Measurements from ENCODE around the gene PTPN7. TPM values are rescaled to one million over a fixed set of nuclear protein-coding genes. Genes with fewer than 3 reads are reported as not detected.

PTPN7 gene
- total and polyA plus RNA-seq, 2 of the 13 experiments (the other 11 are each of a cell fraction or from before 2014, with no cell fraction given): not detected

DNA sequence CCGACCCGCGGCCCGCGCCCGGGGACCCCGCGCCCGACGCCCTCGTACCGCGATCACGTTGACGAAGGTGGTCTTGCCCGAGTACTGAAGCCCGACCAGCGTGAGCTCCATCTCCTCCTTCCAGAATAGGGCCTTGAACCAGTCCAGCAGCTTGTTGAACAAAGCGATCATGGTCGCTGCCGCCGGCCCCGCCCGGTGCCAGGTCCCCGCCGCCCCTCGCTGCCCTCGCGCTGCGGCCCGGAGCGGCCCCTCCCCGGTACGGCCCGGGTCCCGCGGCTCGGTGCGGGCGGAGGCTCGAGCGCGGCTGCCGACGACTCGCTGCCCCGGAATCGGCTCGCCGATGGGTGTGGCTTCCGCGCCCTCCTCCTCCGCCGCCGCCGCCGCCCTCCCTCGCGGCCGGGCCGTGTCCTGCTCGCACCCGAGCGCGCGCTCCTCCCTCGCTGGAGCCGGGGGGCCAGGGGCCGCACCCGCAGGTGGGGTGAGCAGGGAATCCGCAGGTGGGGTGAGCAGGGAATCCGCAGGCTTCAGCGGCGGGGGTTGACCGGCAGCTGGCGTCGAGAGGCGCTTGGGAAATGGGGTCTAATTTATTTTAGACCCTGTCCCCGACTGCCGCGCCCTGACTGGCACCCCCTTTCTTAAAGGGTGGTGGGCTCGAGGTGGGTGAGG lies 15.9 kb downstream of the PTPN7 start, which contains the start of gene ARL8A (continued):
- TF ChIP-seq, protein P1, sequence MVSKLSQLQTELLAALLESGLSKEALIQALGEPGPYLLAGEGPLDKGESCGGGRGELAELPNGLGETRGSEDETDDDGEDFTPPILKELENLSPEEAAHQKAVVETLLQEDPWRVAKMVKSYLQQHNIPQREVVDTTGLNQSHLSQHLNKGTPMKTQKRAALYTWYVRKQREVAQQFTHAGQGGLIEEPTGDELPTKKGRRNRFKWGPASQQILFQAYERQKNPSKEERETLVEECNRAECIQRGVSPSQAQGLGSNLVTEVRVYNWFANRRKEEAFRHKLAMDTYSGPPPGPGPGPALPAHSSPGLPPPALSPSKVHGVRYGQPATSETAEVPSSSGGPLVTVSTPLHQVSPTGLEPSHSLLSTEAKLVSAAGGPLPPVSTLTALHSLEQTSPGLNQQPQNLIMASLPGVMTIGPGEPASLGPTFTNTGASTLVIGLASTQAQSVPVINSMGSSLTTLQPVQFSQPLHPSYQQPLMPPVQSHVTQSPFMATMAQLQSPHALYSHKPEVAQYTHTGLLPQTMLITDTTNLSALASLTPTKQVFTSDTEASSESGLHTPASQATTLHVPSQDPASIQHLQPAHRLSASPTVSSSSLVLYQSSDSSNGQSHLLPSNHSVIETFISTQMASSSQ (IDR thresholded peaks at IDR 0.05; ENCODE audit: low read depth): no peak
- TF ChIP-seq, protein P1 (CRISPR knock-in tag; IDR thresholded peaks at IDR 0.05; ENCODE audit: borderline replicate concordance): no peak
- TF ChIP-seq ZKSCAN1 (IDR thresholded peaks at IDR 0.05; ENCODE audit: low read length): no peak
- TF ChIP-seq ZMYM4 (CRISPR knock-in tag; IDR thresholded peaks at IDR 0.05): no peak
- TF ChIP-seq RERE (CRISPR knock-in tag; IDR thresholded peaks at IDR 0.05; ENCODE audit: low read depth): no peak
- no peak for TF ChIP-seq ZNF18 (CRISPR knock-in tag; IDR thresholded peaks at IDR 0.05; ENCODE audit: insufficient replicate concordance)
- TF ChIP-seq HNRNPLL (IDR thresholded peaks at IDR 0.05; ENCODE audit: low read depth, low read length, poor library complexity, severe bottlenecking): peak; percentile 45
- TF ChIP-seq, protein P2, sequence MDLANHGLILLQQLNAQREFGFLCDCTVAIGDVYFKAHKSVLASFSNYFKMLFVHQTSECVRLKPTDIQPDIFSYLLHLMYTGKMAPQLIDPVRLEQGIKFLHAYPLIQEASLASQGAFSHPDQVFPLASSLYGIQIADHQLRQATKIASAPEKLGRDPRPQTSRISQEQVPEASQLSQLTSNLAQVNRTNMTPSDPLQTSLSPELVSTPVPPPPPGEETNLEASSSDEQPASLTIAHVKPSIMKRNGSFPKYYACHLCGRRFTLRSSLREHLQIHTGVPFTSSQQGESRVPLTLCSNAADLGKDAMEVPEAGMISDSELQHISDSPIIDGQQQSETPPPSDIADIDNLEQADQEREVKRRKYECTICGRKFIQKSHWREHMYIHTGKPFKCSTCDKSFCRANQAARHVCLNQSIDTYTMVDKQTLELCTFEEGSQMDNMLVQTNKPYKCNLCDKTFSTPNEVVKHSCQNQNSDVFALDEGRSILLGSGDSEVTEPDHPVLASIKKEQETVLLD (CRISPR knock-in tag; IDR thresholded peaks at IDR 0.05; ENCODE audit: low read depth): 0 out of 2 replicates have a peak, but pooled peaks have one; percentile 51
- TF ChIP-seq TBX3 (IDR thresholded peaks at IDR 0.05; ENCODE audit: borderline replicate concordance): no peak
- TF ChIP-seq MIXL1 (CRISPR knock-in tag; IDR thresholded peaks at IDR 0.05): no peak
- no peak for TF ChIP-seq KDM2A (CRISPR knock-in tag; IDR thresholded peaks at IDR 0.05; ENCODE audit: borderline replicate concordance, low read depth)
- 0 out of 2 replicates have a peak, but pooled peaks have one; percentile 20 for TF ChIP-seq ELF3 (CRISPR knock-in tag; IDR thresholded peaks at IDR 0.05)
- TF ChIP-seq, protein P3, sequence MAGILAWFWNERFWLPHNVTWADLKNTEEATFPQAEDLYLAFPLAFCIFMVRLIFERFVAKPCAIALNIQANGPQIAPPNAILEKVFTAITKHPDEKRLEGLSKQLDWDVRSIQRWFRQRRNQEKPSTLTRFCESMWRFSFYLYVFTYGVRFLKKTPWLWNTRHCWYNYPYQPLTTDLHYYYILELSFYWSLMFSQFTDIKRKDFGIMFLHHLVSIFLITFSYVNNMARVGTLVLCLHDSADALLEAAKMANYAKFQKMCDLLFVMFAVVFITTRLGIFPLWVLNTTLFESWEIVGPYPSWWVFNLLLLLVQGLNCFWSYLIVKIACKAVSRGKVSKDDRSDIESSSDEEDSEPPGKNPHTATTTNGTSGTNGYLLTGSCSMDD (CRISPR knock-in tag; IDR thresholded peaks at IDR 0.05): no peak
- TF ChIP-seq ZNF790 (CRISPR knock-in tag; IDR thresholded peaks at IDR 0.05; ENCODE audit: borderline replicate concordance): 0 out of 2 replicates have a peak, but pooled peaks have one; percentile 33
- TF ChIP-seq TSC22D2 (CRISPR knock-in tag; IDR thresholded peaks at IDR 0.05; ENCODE audit: borderline replicate concordance): no peak
